Endothelial cell of umbilical vein (primary cell): ENCODE measurements around the gene FLT1.

Experiments used
- CTCF ChIP-seq, 2 donors: IDR thresholded peaks; 1 replicate in 1 of 2; 2 replicates in 1 of 2; pipeline ENCODE4 v1.5.1; 2011; ENCODE audit warnings: low read length in 2 of 2, mild to moderate bottlenecking in 2 of 2, moderate library complexity in 2 of 2, control low read depth in 1 of 2, inconsistent platforms in 1 of 2, low read depth in 1 of 2; ENCODE audit not compliant: insufficient read depth in 1 of 2; ENCODE audit errors: extremely low read depth in 1 of 2
- EZH2 ChIP-seq: IDR thresholded peaks from 2 replicates; pipeline ENCODE4 v1.6.1; 2012; ENCODE audit warnings: borderline replicate concordance, low read depth, mild to moderate bottlenecking, moderate library complexity, low read length, inconsistent platforms; ENCODE audit not compliant: severe bottlenecking
- FOS ChIP-seq: IDR thresholded peaks from 2 replicates; pipeline ENCODE4 v1.6.1; 2011; ENCODE audit warnings: mild to moderate bottlenecking, low read length, moderate library complexity, borderline replicate concordance; ENCODE audit not compliant: insufficient read depth
- GATA2 ChIP-seq: IDR thresholded peaks from 2 replicates; pipeline ENCODE4 v1.7.0; 2011; ENCODE audit warnings: low read depth, mild to moderate bottlenecking, moderate library complexity, mixed read lengths, low read length; ENCODE audit not compliant: insufficient read length, insufficient read depth
- JUN ChIP-seq: IDR thresholded peaks from 2 replicates; pipeline ENCODE4 v1.6.1; 2011; ENCODE audit warnings: borderline replicate concordance, low read depth; ENCODE audit not compliant: insufficient read length, insufficient read depth
- MYC ChIP-seq: IDR thresholded peaks from one replicate; pipeline ENCODE4 v1.6.1; 2011; ENCODE audit warnings: mild to moderate bottlenecking, low read depth, low read length
- POLR2A ChIP-seq: IDR thresholded peaks from 2 replicates; pipeline ENCODE4 v1.6.1; 2012; ENCODE audit warnings: low read depth, mild to moderate bottlenecking, control low read depth, low read length
- POLR2AphosphoS5 ChIP-seq: IDR thresholded peaks from 2 replicates; pipeline ENCODE4 v1.6.1; 2012; ENCODE audit warnings: low read depth, mild to moderate bottlenecking, control low read depth, low read length, moderate library complexity; ENCODE audit not compliant: insufficient read depth
- TF ChIP-seq, protein P1 (sequence below): IDR thresholded peaks from 2 replicates; pipeline ENCODE4 v1.6.1; 2011; ENCODE audit not compliant: insufficient read depth, insufficient read length

DNA sequence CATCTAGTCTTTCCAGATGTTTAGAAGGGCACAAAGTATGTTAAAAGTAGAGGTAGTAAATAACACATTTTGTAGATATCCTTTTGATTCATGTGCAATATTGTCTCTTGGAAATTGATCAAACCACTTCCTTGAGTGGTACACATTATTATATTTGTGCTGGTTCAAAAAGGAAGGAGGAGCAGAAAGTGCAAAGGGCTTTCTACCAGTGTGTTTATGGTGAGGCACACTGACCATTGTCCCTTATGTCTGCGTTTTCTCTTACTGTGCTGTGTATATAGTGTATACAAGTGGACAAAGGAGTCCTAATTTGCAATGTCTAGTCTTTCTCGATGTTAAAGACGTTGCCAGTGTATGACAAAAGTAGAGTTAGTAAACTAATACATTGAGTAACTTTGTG lies 41.4 kb upstream of the FLT1 start:
- TF ChIP-seq POLR2AphosphoS5 (no peak), JUN (no peak), CTCF (IDR thresholded peaks at IDR 0.05; ENCODE audit: extremely low read depth in 1 of 2, insufficient read depth in 1 of 2, low read depth in 1 of 2, low read length in 2 of 2) (no peak), POLR2A (no peak), EZH2 (no peak), GATA2 (no peak), MYC (no peak), FOS (no peak)
- TF ChIP-seq, protein P1, sequence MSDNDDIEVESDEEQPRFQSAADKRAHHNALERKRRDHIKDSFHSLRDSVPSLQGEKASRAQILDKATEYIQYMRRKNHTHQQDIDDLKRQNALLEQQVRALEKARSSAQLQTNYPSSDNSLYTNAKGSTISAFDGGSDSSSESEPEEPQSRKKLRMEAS, result no peak
